Cardiac muscle cell (in vitro differentiated cells and primary cell): ENCODE measurements around the gene ADO. TPM values are rescaled to one million over a fixed set of nuclear protein-coding genes. Genes with fewer than 3 reads are reported as not detected.
A peak's percentile ranks its signal among the peaks of the same experiment; 100 is the strongest.

Experiments used
- DNase-seq, 2 donors: peaks; one replicate each; pipeline versions ENCODE4 v3.0.0 to v3.0.0-alpha.2; 2010 to 2017; ENCODE audit warnings: low read depth in 1 of 2, low spot score in 1 of 2
- H3K27ac ChIP-seq: fragments of 200-600 bp; sonication (generic); 2 replicates; pipeline ENCODE4 v1.5.1; 2016
- H3K27me3 ChIP-seq: fragments of 200-600 bp; sonication (generic); 2 replicates; pipeline ENCODE4 v1.6.0; 2016; ENCODE audit warnings: control low read depth
- H3K36me3 ChIP-seq: fragments of 200-600 bp; sonication (generic); 2 replicates; pipeline ENCODE4 v1.5.1; 2016; ENCODE audit warnings: control low read depth
- H3K4me1 ChIP-seq: fragments of 200-600 bp; sonication (generic); 2 replicates; pipeline ENCODE4 v1.8.1; 2017; ENCODE audit warnings: low read depth, mild to moderate bottlenecking, mixed run types
- H3K4me3 ChIP-seq: fragments of 200-600 bp; sonication (generic); 2 replicates; pipeline ENCODE4 v1.5.1; 2016; ENCODE audit warnings: mild to moderate bottlenecking
- H3K9me3 ChIP-seq: fragments of 200-600 bp; sonication (generic); 2 replicates; pipeline ENCODE4 v1.5.1; 2017; ENCODE audit warnings: low read depth, mild to moderate bottlenecking, control low read depth
- polyA plus RNA-seq: library from polyadenylated mRNA; unstranded; fragments of >200 nt; fragmentation: Nextera tagmentation; extraction: Ambion mirVana; gene quantifications from 2 replicates; pipeline ENCODE4 v1.2.1, GENCODE V29; 2016
- total RNA-seq: library from RNA; depleted of rRNA; stranded (reverse); fragments of >200 nt; gene quantifications from 2 replicates; pipeline ENCODE4 v1.2.3, GENCODE V29; 2016
- TF ChIP-seq, protein P1 (sequence below): IDR thresholded peaks from 2 replicates; pipeline ENCODE4 v1.5.1; 2012; ENCODE audit warnings: low read depth, mild to moderate bottlenecking, low read length

The ADO gene
- total and polyA plus RNA-seq, 2 experiments from 2014 or later: 6.8 to 29.4 TPM

DNA sequence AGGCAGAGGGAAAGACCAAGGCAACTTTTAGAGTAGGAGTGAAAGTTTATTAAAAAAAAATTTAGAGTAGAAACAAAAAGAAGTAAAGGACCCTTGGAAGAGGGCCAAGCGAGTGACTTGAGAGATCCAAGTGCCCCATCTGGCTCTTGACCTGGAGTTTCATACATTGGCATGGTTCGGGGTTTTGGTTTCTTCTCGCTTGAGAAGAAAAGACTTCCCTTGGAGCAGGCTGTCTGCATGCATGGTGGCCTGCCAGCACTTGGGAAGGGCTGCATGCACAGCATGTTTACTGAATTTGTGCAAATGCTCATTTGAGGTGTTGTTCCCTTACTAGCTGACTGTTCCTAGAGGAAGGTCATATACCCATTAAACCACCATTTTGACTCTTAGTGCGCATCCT, 8.8 kb upstream of the ADO start:
- no peaks in the 10 kb centered on the region for H3K27me3 ChIP-seq
- H3K36me3 ChIP-seq: no peaks in the 10 kb centered on the region
- no peaks in the 10 kb centered on the region for H3K4me1 ChIP-seq
- no peak overlapping the region for H3K27ac ChIP-seq
- no peak overlapping the region for H3K4me3 ChIP-seq
- H3K9me3 ChIP-seq: no peaks in the 10 kb centered on the region
- TF ChIP-seq, protein P1, sequence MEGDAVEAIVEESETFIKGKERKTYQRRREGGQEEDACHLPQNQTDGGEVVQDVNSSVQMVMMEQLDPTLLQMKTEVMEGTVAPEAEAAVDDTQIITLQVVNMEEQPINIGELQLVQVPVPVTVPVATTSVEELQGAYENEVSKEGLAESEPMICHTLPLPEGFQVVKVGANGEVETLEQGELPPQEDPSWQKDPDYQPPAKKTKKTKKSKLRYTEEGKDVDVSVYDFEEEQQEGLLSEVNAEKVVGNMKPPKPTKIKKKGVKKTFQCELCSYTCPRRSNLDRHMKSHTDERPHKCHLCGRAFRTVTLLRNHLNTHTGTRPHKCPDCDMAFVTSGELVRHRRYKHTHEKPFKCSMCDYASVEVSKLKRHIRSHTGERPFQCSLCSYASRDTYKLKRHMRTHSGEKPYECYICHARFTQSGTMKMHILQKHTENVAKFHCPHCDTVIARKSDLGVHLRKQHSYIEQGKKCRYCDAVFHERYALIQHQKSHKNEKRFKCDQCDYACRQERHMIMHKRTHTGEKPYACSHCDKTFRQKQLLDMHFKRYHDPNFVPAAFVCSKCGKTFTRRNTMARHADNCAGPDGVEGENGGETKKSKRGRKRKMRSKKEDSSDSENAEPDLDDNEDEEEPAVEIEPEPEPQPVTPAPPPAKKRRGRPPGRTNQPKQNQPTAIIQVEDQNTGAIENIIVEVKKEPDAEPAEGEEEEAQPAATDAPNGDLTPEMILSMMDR: no peak
- no peak for DNase-seq

DNA sequence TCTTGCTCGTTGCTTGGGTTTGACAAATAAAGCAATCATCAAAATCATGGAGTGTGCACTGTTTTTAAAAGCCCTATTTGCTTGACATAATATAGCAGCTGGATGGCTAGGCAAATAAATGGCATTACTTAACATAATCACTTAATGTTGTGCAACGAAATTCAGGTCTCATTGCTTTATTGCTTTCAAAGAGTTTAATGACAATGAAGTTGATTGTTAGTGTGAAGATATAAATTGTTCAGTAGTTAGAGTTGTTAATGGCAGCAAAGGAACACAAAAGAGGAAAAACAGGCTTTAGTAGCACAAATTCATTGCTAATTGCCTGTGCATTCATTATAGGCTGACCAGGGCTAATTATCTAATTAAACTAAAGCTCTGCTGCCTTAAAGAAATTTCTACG, 7.6 kb upstream of the ADO start:
- Histone ChIP-seq H3K36me3 (no peaks in the 10 kb centered on the region), H3K9me3 (no peaks in the 10 kb centered on the region), H3K4me3 (no peak overlapping the region), H3K27ac (no peak overlapping the region), H3K4me1 (no peaks in the 10 kb centered on the region), H3K27me3 (no peaks in the 10 kb centered on the region)
- DNase-seq: no peak
- TF ChIP-seq, protein P1: no peak

DNA sequence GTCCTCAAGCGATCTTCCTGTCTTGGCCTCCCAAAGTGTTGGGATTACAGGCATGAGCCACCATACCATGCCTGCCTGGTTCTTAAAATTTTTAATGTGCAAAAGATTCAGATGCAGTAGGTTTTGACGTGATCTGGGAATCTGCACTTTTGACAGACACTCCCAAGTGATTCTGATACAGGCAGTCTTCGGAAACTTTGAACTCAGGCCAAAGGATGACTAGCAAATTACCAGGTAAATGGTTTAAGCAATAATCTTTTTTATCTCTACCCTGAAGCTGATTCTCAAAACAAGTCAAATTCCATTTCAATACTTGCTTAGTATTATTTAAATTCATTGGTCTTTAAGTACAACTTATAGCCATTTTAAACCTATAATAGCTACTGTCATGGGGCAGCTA, 2.6 kb upstream of the ADO start:
- Histone ChIP-seq H3K4me1 (peaks cover 3% of the 10 kb centered on the region), H3K36me3 (no peaks in the 10 kb centered on the region), H3K9me3 (no peaks in the 10 kb centered on the region), H3K27me3 (no peaks in the 10 kb centered on the region), H3K27ac (no peak overlapping the region), H3K4me3 (no peak overlapping the region)
- TF ChIP-seq, protein P1: no peak
- no peak for DNase-seq

DNA sequence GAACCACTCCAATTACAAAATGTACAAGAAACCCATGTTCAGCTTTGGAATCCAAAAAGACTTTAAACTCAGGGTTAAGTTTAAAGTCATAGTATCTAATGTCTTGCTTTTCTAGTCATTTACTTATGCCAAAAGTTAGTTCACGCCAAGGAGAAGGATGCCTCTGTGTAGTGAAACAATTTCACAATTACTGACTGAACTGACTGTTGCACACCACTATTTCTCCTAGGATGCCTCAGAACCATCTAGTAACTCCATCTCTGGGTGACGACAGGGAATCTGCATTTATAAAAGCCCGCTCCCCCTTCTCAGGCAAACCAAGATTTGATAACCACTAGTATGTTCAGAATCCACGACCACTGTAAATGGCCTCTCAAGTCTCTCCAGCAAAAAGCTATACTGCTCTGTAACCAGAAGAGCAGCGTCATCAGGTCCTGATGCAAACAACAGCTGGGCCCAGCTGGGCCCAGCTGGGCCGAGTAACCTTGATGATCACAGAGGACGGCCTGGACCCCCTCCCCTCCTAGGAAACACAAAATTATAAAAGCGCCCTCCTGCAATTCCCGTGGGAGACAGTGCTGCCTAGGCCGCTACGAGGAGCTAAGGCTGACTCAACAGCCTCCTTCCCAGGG, 680 bp upstream of the ADO start:
- Histone ChIP-seq H3K4me3 (peak overlapping the region; percentile 68), H3K4me1 (peaks cover 7% of the 10 kb centered on the region), H3K27ac (peak overlapping the region; percentile 96), H3K27me3 (no peaks in the 10 kb centered on the region), H3K9me3 (no peaks in the 10 kb centered on the region), H3K36me3 (no peaks in the 10 kb centered on the region)
- no peak for DNase-seq
- TF ChIP-seq, protein P1: no peak

DNA sequence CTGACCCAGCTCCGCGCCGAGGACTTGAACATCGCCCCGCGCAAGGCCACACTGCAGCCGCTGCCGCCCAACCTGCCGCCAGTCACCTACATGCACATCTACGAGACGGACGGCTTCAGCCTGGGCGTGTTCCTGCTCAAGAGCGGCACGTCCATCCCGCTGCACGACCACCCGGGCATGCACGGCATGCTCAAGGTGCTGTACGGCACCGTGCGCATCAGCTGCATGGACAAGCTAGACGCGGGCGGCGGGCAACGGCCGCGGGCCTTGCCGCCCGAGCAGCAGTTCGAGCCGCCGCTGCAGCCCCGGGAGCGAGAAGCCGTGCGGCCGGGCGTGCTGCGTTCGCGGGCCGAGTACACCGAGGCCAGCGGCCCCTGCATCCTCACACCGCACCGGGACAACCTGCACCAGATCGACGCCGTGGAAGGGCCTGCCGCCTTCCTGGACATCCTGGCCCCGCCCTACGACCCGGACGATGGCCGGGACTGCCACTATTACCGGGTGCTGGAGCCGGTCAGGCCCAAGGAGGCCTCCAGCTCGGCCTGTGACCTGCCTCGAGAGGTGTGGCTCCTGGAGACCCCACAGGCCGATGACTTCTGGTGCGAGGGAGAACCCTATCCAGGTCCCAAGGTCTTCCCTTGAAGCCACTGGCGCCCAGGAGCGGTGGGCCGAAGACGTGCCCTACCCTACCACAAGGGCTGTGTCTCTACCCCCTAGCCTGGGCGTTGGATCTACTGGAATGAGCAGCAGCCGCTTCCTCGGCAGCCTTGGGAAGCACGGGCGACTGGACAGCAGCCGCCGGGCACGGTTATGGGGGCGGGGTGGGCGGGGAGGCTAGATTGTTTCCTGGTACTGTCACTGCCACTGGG, 945 bp downstream of the ADO start:
- Histone ChIP-seq H3K36me3 (no peaks in the 10 kb centered on the region), H3K27ac (peak overlapping the region; percentile 96), H3K27me3 (no peaks in the 10 kb centered on the region), H3K4me3 (peak overlapping the region; percentile 68), H3K9me3 (no peaks in the 10 kb centered on the region), H3K4me1 (peaks cover 7% of the 10 kb centered on the region)
- TF ChIP-seq, protein P1: no peak
- DNase-seq: peak; percentile 54 to 70
